ENCODE data around the gene EPHA4.

DNA sequence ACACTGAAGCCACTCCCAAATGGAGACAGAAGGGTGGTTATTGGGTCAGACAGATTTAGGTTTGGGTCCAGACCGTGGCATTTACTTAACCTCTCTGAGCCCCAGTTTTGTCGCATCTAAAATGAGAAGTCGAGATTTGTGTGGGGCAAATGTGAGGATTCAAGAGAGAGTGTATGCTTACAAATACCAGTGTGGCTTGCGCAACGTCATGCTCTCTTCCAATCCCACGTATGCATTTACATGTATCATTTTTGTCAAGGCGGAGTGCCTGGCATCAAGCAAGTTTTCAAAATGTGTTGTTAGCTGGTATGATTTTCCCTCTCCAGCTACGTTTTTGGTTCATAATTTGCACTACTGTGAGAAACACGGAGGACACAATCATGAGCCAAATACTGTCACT is 197.9 kb downstream of the EPHA4 start:
- TF ChIP-seq, protein P1, sequence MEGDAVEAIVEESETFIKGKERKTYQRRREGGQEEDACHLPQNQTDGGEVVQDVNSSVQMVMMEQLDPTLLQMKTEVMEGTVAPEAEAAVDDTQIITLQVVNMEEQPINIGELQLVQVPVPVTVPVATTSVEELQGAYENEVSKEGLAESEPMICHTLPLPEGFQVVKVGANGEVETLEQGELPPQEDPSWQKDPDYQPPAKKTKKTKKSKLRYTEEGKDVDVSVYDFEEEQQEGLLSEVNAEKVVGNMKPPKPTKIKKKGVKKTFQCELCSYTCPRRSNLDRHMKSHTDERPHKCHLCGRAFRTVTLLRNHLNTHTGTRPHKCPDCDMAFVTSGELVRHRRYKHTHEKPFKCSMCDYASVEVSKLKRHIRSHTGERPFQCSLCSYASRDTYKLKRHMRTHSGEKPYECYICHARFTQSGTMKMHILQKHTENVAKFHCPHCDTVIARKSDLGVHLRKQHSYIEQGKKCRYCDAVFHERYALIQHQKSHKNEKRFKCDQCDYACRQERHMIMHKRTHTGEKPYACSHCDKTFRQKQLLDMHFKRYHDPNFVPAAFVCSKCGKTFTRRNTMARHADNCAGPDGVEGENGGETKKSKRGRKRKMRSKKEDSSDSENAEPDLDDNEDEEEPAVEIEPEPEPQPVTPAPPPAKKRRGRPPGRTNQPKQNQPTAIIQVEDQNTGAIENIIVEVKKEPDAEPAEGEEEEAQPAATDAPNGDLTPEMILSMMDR (IDR thresholded peaks at IDR 0.05; ENCODE audit: insufficient read depth, low read depth, low read length) = no peak
- no peak for TF ChIP-seq EZH2 (IDR thresholded peaks at IDR 0.05; ENCODE audit: insufficient read depth, low read length)
